ENCODE results near the gene TLDC2.
"Not testable (repeated sequence)": the region's sequence is repeated elsewhere in the genome, so short reads cannot be mapped to it uniquely, and the experiment has no call there.

- TF ChIP-seq POLR2A, CTCF (IDR thresholded peaks at IDR 0.05): not testable (repeated sequence)
Observed at GRCh38 chr20:36905566-36905965, 29.6 kb downstream of the TLDC2 start.

All from testis (tissue), 2 donors.